Heart left ventricle (tissue), 16 donors: ENCODE results near the gene ANAPC1. TPM values are rescaled to one million over a fixed set of nuclear protein-coding genes. Genes with fewer than 3 reads are reported as not detected.

Experiments
- ATAC-seq, 4 donors: fragments of 200-7000 bp; cut with Tn5 transposase; one replicate each; pipeline ENCODE4 v1.9.1; 2020 to 2022; ENCODE audit warnings: moderate library complexity in 4 of 4, mild to moderate bottlenecking in 3 of 4, moderate number of reproducible peaks in 1 of 4
- DNase-seq, 5 donors: peaks; one replicate each; pipeline ENCODE4 v3.0.0-alpha.2; 2020
- H3K27ac ChIP-seq, 12 donors: fragments of 200-600 bp; sonication (generic) in 4 of 12; one replicate each; pipeline versions ENCODE4 v1.5.0 to v1.8.0; 2016 to 2022; ENCODE audit warnings: mild to moderate bottlenecking in 2 of 12
- H3K27me3 ChIP-seq, 9 donors: fragments of 200-600 bp; sonication (generic) in 2 of 9; one replicate each; pipeline versions ENCODE4 v1.5.1 to v1.8.0; 2016 to 2022; ENCODE audit warnings: mild to moderate bottlenecking in 3 of 9
- H3K36me3 ChIP-seq, 9 donors: fragments of 200-600 bp; sonication (generic) in 2 of 9; one replicate each; pipeline versions ENCODE4 v1.5.0 to v1.8.0; 2018 to 2022; ENCODE audit warnings: mild to moderate bottlenecking in 2 of 9
- H3K4me1 ChIP-seq, 12 donors: fragments of 200-600 bp; sonication (generic) in 4 of 12; one replicate each; pipeline versions ENCODE4 v1.5.0 to v1.8.0; 2016 to 2022; ENCODE audit warnings: mild to moderate bottlenecking in 3 of 12
- H3K4me3 ChIP-seq, 12 donors: fragments of 200-600 bp; sonication (generic) in 4 of 12; one replicate each; pipeline versions ENCODE4 v1.5.0 to v1.8.0; 2017 to 2022; ENCODE audit warnings: mild to moderate bottlenecking in 9 of 12, moderate library complexity in 4 of 12
- H3K9me3 ChIP-seq, 12 donors: fragments of 200-600 bp; sonication (generic) in 4 of 12; one replicate each; pipeline versions ENCODE4 v1.5.0 to v1.8.0; 2016 to 2022; ENCODE audit warnings: mild to moderate bottlenecking in 1 of 12
- CTCF ChIP-seq, 12 donors: fragments of 200-600 bp; sonication (generic) in 4 of 12; IDR thresholded peaks; one replicate each; pipeline versions ENCODE4 v1.5.0 to v1.8.0; 2018 to 2022; ENCODE audit warnings: antibody characterized with exemption in 12 of 12, mild to moderate bottlenecking in 5 of 12
- POLR2A ChIP-seq, 2 donors: fragments of 450-650 bp; IDR thresholded peaks; one replicate each; pipeline ENCODE4 v1.6.1; 2017; ENCODE audit warnings: antibody characterized with exemption in 2 of 2, mild to moderate bottlenecking in 2 of 2, moderate library complexity in 2 of 2
- WGBS, 4 donors: extraction: QIAGEN DNeasy Blood & Tissue Kit in 2 of 4; methylation state at CpG; one replicate each; pipeline versions ENCODE4 v1.1.5 to v1.1.7; 2013 to 2018; 5-methylcytosine and 5-hydroxymethylcytosine counted together
- intact Hi-C, 10 donors: fragments of 100-400 bp; cut with DNase I; formaldehyde crosslinking; loops; one replicate each; pipeline versions ENCODE4 v1.11.1 to v1.14.2; 2022
- polyA plus RNA-seq, 2 donors: library from polyadenylated mRNA; stranded (reverse); fragments of 200-250 nt; gene quantifications; one replicate each; pipeline ENCODE4 v1.2.3, GENCODE V29; 2013
- total RNA-seq, 9 donors: library from RNA; depleted of rRNA in 2 of 9; stranded (reverse); fragments of >200 nt in 2 of 9; fragmentation: NEBNext Ultra II Directional in 3 of 9; extraction: Animal tissue kit (Norgen Biotek cat#: 25700) in 3 of 9; gene quantifications; one replicate each; pipeline versions ENCODE4 v1.1.0 to v1.2.4, GENCODE V29; 2016 to 2023
- donor health status: ischemic (EF 13 %, LVEDD 7.1; RV severe dilation, severe dysfunction).
- donor health status: healthy with polysubstance abuse.
- donor health status: DM: no; HTN: yes; CAD: no.
- donor health status: DM: no; HTN: no; CAD: no.
- donor health status: ischemic (EF 25% LVEDD 6.9; RV normal size, moderate dysfunction).
- donor health status: ischemic (EF 25% LVEDD 5.7; RV mildly dilated, moderate dysfunction).
- donor health status: healthy.
- donor health status: DM: yes; HTN: yes; CAD: no.
- donor health status: ischemic (EF 35%, LVEDD 5.7; RV mildly dilated, moderate dysfunction).
- donor health status: nonischemic (EF 11% LVEDD 7.7; RV severe dilation, severe dysfunction).
- donor health status: DM: yes; HTN: yes; CAD: no.
- donor health status: PGD.
- donor health status: ischemic (EF 29% LVEDD 5.4; RV normal size, mild dysfunction).
- donor health status: nonischemic (EF 23%, LVEDD 6.1; RV moderate dilation, normal function).

Gene ANAPC1
- total and polyA plus RNA-seq, 11 donors, result 4.9 to 30.7 (median 17.2) TPM

DNA sequence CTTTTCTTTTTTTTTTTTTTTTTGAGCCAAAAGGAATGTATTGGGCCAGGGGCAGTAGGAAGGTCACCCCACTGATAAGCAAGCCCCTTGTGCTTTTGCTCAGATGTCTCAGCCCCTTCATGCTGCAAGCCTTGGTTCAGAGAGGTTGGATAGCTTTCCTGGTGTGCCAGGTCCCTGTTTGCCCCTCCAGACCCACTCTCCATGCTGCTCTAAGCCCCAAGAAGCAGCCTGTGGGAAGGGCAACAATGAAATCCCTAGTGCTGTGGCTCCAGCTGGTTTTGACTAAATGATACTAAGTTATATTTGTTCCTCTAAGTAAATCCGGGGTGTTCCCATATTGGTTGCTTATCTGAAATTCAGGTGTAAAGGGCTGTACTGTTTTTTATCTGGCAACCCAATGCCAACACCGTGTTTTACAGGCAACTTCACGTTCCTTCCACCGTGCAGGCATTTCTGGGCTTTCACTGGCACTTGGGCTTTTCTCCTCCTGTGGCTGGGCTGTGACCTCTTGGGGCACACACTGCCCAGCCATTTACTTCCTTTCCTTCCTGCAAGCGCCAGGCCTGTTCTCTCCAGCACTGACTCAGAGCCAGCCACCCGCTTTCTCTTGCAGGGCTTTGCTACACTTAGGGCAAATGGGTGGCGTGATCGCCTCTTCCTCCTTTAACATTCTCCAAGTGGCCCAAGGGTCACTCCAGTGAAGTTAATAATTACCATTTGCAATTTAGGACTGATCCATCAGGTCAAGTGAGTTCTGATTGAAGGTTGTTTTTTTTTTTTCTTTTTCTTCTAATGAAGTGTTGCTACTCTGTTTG, 36.0 kb upstream of the ANAPC1 start:
- no peak overlapping the region for H3K4me3 ChIP-seq
- peaks cover 0 to 7% (median 0%) of the 10 kb centered on the region in 9 donors for H3K36me3 ChIP-seq
- H3K4me1 ChIP-seq, result peaks cover 0 to 22% (median 10%) of the 10 kb centered on the region in 12 donors
- H3K9me3 ChIP-seq, result no peaks in the 10 kb centered on the region
- intact Hi-C loops, result no loop called here
- H3K27me3 ChIP-seq, result no peaks in the 10 kb centered on the region
- ATAC-seq (peak; percentile 65 to 88 (median 85)), DNase-seq (peak; percentile 50 to 69 (median 67))
- TF ChIP-seq CTCF (IDR thresholded peaks at IDR 0.05) (no peak), POLR2A (IDR thresholded peaks at IDR 0.05) (no peak)
- WGBS, 4 donors, result 58 to 67% (median 65%) methylated on average over 8 of the region's 8 CpGs
- H3K27ac ChIP-seq, result peak overlapping the region in 7 of 12 donors; percentile 2 to 46 (median 33)

GRCh38 chr2:111919365-111919764, 35.4 kb upstream of the ANAPC1 start:
- 52 to 59% (median 58%) methylated on average over 2 of the region's 2 CpGs for WGBS, 4 donors
- no peak for DNase-seq
- peak in 1 of 4 donors; percentile 20 for ATAC-seq
- Histone ChIP-seq H3K4me1 (peaks cover 0 to 22% (median 10%) of the 10 kb centered on the region in 12 donors), H3K9me3 (no peaks in the 10 kb centered on the region), H3K27ac (peak overlapping the region in 5 of 12 donors; percentile 2 to 46 (median 37)), H3K4me3 (no peak overlapping the region), H3K27me3 (no peaks in the 10 kb centered on the region), H3K36me3 (peaks cover 0 to 7% (median 0%) of the 10 kb centered on the region in 9 donors)
- intact Hi-C loops, result no loop called here
- TF ChIP-seq POLR2A (IDR thresholded peaks at IDR 0.05) (no peak), CTCF (IDR thresholded peaks at IDR 0.05) (peak in 6 of 12 donors; percentile 7 to 33 (median 18))

DNA sequence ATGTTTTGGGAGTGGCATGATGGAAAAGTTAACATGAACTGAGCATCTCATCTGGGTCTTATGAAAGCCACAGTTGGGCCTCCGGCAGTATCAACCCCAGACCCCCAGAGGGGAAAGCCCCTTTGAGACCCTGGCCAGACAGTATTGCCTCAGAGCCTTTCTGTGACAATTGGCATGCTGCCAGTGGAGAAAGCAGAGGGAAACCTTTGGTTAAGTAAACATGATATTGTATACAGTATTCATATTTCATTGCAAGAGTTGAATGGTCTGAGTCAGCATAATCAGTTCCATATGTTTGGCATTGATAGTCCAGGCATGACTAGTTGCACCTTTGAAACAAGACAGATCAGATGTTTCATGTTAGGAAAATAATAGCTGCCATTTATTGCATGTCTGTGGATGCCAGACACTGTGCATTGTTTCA, 34.4 kb upstream of the ANAPC1 start:
- H3K4me1 ChIP-seq, result peaks cover 0 to 22% (median 10%) of the 10 kb centered on the region in 12 donors
- H3K27me3 ChIP-seq, result no peaks in the 10 kb centered on the region
- no peak for ATAC-seq
- no peak overlapping the region for H3K4me3 ChIP-seq
- intact Hi-C loops, result no loop called here
- no peaks in the 10 kb centered on the region for H3K9me3 ChIP-seq
- TF ChIP-seq CTCF (IDR thresholded peaks at IDR 0.05) (no peak), POLR2A (IDR thresholded peaks at IDR 0.05) (no peak)
- WGBS, 4 donors, result 79 to 88% (median 83%) methylated on average over 1 of the region's 1 CpG
- H3K27ac ChIP-seq, result no peak overlapping the region
- H3K36me3 ChIP-seq, result peaks cover 0 to 6% (median 0%) of the 10 kb centered on the region in 9 donors
- no peak for DNase-seq

GRCh38 chr2:111917106-111917505, 33.1 kb upstream of the ANAPC1 start:
- H3K4me1 ChIP-seq, result peaks cover 0 to 22% (median 10%) of the 10 kb centered on the region in 12 donors
- TF ChIP-seq CTCF (IDR thresholded peaks at IDR 0.05), result no peak
- TF ChIP-seq POLR2A (IDR thresholded peaks at IDR 0.05), result no peak
- no peaks in the 10 kb centered on the region for H3K9me3 ChIP-seq
- no peak overlapping the region for H3K27ac ChIP-seq
- intact Hi-C loops, result no loop called here
- no peak for DNase-seq
- 64 to 82% (median 77%) methylated on average over 3 of the region's 3 CpGs for WGBS, 4 donors
- H3K27me3 ChIP-seq, result no peaks in the 10 kb centered on the region
- H3K4me3 ChIP-seq, result no peak overlapping the region
- peaks cover 0 to 4% (median 0%) of the 10 kb centered on the region in 9 donors for H3K36me3 ChIP-seq
- ATAC-seq, result no peak
